Measurements from ENCODE around the gene SMPD4. TPM values are rescaled to one million over a fixed set of nuclear protein-coding genes. Genes with fewer than 3 reads are reported as not detected.
"Not testable (repeated sequence)": the region's sequence is repeated elsewhere in the genome, so short reads cannot be mapped to it uniquely, and the experiment has no call there.

The SMPD4 gene
- total and polyA plus RNA-seq, 2 experiments from 2014 or later: 28.1 to 47.9 TPM

- H4K20me1 ChIP-seq (ENCODE audit: insufficient read depth, poor library complexity, severe bottlenecking); H2AFZ ChIP-seq; H3K27ac ChIP-seq; H3K4me2 ChIP-seq; H3K9me3 ChIP-seq (ENCODE audit: low read depth); H3K36me3 ChIP-seq (replicated peaks; ENCODE audit: insufficient read depth, low read depth); H3K79me2 ChIP-seq; H3K9me2 ChIP-seq (replicated peaks; ENCODE audit: insufficient read depth); H3K4me1 ChIP-seq (ENCODE audit: insufficient read depth); H3K27me3 ChIP-seq; DNase-seq (ENCODE audit: low spot score); H3K4me3 ChIP-seq: not testable (repeated sequence)
- 83% methylated on average over 8 of the region's 8 CpGs for WGBS (ENCODE audit: low lambda C conversion rate, missing lambda C conversion rate)
Observed at GRCh38 chr2:130102597-130103363, 78.6 kb downstream of the SMPD4 start.

Small RNA genes within 50 kb of the gene (small RNA-seq; reads per million reads assigned to genes)
- not detected for gene RNU6-1049P

Other genes with a start within 250 kb of the SMPD4 start
- 0.04 and 0.13 TPM in 2 replicates for gene RAB6C, start 201.9 kb downstream of the SMPD4 start, total RNA-seq
- not detected in 2 replicates for gene RAB6C, start 201.9 kb downstream of the SMPD4 start, polyA plus RNA-seq
- gene POTEF, start 52.4 kb downstream of the SMPD4 start, total RNA-seq: 31.5 and 32.6 TPM in 2 replicates
- 12.9 and 14.7 TPM in 2 replicates for gene POTEF, start 52.4 kb downstream of the SMPD4 start, polyA plus RNA-seq
- 0.32 and 3.8 TPM in 2 replicates for gene CCDC74B, start 36.5 kb downstream of the SMPD4 start, total RNA-seq
- 5.0 and 5.3 TPM in 2 replicates for gene CCDC74B, start 36.5 kb downstream of the SMPD4 start, polyA plus RNA-seq
- gene MZT2B, start 660 bp upstream of the SMPD4 start, total RNA-seq: 103 and 127 TPM in 2 replicates
- gene MZT2B, start 660 bp upstream of the SMPD4 start, polyA plus RNA-seq: 424 and 459 TPM in 2 replicates
- gene TUBA3E, start 16.8 kb upstream of the SMPD4 start, total RNA-seq: 18.1 and 18.5 TPM in 2 replicates
- 31.8 and 32.0 TPM in 2 replicates for gene TUBA3E, start 16.8 kb upstream of the SMPD4 start, polyA plus RNA-seq
- 49.1 and 52.4 TPM in 2 replicates for gene IMP4, start 161.3 kb upstream of the SMPD4 start, total RNA-seq
- 56.4 and 80.9 TPM in 2 replicates for gene IMP4, start 161.3 kb upstream of the SMPD4 start, polyA plus RNA-seq
- 34.8 and 35.7 TPM in 2 replicates for gene PTPN18, start 174.5 kb upstream of the SMPD4 start, total RNA-seq
- 34.7 and 41.6 TPM in 2 replicates for gene PTPN18, start 174.5 kb upstream of the SMPD4 start, polyA plus RNA-seq

Measured in hepatocyte (in vitro differentiated cells).